HG03280 (cell line): ENCODE measurements around the gene ROS1.
"Not testable (repeated sequence)": the region's sequence is repeated elsewhere in the genome, so short reads cannot be mapped to it uniquely, and the experiment has no call there.

ENCODE experiments used
- ATAC-seq: cut with Tn5 transposase; IDR thresholded peaks from one replicate; pipeline ENCODE4 v1.9.1; 2021; ENCODE audit warnings: mild to moderate bottlenecking, moderate library complexity; ENCODE audit not compliant: unreplicated experiment

ROS1 gene

DNA sequence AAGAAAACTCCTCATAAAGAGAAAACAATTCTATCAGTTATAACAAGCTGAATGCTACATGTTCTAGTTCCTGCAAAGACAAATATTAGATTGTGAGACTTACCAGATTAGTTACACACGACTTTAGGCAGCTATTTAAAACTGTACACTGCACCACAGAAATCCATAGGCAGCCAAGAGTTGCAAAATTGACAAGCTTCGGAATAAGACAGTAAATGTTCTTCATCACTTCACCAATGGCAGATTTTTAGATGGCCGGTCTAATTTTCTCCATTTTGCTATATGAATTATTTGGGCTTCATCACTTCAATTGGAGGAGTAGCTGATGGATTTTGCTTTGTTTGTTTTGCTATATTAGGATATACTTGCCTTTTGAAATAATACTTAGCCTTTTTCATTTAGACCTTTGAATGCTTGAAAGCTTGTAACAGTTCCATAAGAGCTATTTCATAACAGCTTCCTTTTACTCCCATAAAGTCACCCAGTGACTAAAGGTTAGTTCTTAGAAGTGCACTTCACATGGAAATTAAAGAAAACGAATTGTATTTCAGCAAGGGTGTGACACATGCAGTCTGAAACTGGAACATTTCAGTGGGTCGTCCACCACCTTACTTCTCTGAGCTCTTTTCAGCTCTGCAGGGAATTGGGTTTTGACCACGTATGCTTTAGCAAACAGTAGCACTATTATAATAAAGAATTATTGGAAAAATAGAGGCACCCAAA lies at the start of gene ROS1:
TSS of gene ROS1 (minus strand) at position 512 of the 723 bp plus-strand sequence. CDS start at position 226, 286 bp downstream.
- no peak for ATAC-seq

DNA sequence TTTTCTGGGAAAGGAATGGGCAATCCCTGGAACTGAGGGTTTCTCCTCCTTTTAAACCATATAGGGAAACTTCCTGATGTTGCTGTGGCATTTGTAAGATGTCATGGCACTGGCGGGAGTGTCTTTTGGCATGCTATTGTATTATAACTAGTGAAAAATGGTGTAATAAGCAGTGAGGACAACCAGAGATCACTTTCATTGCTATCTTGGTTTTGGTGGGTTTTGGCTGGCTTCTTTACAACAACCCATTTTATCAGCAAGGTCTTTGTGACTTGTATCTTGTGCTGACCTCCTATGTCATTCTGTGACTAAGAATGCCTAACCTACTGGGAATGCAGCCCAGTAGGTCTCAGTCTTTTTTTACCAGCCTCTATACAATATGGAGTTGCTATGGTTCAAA lies 47.7 kb upstream of the ROS1 start:
- no peak for ATAC-seq

DNA sequence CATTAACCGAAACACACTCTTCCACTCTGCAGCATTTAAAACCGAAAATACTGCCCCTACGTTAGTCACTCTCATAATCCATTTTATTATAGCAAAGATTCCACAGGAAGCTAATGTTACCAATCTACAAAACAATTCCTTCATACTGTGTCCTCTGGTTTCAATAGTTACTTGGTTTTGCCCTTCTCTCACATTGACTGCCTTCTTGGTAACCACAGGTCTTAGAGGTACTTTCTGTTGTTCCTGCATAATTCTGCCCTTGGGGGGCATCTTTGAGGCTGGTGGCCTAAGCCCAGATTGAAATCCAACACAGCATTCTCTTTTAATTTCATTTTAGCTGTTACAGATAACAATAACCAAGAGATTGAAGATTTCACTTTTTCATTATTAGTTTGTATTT lies 46.9 kb upstream of the ROS1 start:
- ATAC-seq: no peak

DNA sequence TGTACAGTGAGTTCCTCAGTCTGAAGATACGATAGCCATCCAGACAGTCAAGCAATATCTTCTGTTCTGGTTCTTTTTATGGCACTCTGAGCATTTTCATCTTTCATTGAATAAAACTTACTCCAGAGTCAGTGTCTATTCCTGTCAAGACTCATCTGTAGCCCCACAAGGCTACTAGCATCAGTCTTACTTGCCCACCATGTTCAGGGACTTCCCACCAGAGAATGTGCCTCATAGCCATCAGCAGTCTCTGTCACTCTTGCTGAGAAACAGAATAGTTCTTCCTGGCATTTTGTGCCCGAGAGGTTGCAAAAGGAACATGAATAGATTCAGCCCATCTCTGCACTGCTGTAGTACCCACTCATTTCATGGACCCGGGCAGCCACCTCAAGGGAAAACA lies 44.0 kb upstream of the ROS1 start:
- no peak for ATAC-seq

DNA sequence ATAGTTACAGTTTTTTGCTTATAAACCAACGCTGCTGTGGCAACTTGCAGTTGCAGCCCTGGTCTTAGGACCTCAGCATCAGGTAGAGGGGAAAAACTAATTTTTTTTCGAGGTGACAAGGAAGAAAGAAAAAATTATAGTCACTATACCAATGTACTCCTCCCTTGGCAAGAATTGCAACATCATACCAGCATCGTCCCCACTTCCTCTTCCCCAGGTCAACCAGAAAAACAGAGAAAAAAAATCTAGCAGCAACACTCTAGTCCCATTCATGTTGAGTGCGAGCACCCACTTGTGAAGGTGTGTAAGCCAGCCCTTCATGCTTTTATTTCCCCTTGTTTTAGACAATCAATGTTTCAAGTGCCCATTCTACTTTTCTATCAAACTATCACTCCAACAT lies 43.6 kb upstream of the ROS1 start:
- ATAC-seq: no peak

DNA sequence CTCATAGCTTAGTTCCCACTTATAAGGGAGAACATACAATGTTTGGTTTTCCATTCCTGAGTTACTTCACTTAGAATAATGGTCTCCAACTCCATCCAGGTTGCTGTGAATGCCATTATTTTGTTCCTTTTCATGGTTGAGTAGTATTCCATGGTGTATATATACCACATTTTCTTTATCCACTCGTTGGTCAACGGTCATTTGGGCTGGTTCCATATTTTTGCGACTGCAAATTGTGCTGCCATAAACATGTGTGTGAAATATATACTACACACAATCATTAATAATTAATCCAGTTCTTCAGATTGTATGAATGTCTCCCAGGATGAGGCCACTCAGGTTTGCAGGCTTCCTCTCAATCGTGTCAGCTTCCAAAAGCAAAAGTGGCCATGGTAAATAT lies 42.8 kb upstream of the ROS1 start:
- ATAC-seq: not testable (repeated sequence)

DNA sequence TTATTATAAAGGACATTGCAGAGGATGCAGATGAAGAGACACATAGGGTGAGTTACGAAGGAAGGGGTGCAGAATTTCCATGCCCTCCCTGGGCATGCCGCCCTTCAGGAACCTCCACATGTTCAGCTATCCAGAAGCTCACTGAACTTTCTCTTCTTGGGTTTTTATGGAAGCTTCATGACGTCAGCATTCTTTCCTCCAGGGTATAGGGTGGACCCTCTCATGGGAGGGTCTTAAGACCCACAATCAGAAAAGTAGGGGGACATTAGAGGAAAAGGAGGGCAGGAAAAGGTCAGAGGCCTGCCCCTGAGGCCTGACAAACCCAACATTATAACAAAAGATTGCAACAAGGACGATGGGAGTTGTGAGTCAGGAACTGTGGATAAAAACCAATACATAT lies 42.1 kb upstream of the ROS1 start:
- ATAC-seq: no peak

DNA sequence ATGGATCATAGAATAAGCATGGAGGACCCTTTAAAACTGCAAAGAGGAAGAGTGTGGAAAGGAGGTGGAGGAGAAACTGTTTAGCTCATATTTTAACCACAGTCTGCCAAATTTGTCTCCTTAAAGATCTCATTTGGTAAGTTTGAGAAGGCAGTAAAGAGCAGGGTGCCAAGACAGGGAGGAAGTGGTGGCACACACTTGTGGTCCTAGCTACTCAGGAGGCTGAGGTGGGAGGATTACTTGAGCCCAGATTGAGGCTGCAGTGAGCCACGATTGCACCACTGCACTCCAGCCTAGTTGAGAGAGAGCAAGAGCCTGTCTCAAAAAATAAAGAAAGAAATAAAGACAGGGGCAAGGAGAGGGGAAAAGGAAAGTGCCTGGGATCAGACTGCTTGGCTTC lies 39.9 kb upstream of the ROS1 start:
- ATAC-seq: no peak

DNA sequence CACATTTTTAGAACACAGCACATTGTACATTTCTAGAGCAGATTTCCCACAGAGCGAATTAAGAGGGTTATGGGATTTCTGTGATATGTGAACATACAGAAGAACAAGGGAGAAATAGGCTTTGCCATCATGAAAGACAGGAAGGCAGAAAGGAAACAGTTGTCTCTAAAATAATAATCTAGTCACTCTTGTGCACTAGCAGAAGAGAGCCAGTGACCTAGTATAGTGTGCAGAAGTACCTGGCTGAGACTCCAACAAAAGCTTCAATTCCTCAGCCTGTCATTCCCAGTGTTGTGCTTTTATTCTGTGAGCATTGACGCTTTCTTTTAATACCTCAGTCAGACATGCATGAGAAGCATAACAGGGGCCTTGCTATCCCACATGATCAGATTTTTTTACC lies 39.0 kb upstream of the ROS1 start:
- no peak for ATAC-seq

DNA sequence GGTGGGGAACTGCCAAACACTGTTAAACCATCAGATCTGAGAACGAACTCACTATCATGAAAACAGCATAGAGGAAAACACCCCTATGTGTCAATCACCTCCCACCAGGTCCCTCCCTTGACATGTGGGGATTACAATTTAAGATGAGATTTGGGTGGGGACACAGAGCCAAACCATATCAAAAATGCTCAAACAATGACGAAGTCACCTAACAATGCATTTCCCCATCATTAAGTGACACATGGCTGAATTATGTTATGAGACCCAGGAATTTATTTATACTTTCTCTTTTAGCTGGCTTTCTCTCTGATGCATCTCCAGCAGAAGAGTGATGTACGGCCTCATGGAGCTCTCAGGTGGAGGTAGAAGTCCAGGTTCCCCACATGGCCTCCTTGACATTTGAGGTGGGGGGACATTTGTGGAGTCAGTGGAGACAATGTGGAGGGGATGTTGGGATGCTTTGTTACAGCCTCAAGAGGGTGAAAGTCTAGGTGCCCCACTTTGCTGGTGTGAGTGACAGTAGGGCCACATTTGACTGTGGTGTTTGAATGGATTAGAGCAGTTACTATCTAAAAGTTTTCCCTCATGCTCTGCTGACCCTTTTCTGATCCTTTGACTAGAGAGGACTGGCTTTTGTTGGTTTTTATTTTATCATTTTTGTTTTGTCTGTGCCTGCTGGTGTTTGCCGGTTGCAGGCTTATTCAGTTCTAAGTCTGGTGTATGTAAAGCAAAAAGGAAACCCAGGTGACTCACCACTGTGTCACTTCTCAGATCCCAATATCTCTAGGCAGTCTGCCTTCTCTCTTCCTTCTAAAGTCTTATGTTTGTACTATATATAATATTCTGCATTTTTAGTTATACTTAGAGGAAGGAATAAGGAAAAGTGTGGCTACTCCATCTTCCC lies 38.3 kb upstream of the ROS1 start:
- ATAC-seq: peak; percentile 82

DNA sequence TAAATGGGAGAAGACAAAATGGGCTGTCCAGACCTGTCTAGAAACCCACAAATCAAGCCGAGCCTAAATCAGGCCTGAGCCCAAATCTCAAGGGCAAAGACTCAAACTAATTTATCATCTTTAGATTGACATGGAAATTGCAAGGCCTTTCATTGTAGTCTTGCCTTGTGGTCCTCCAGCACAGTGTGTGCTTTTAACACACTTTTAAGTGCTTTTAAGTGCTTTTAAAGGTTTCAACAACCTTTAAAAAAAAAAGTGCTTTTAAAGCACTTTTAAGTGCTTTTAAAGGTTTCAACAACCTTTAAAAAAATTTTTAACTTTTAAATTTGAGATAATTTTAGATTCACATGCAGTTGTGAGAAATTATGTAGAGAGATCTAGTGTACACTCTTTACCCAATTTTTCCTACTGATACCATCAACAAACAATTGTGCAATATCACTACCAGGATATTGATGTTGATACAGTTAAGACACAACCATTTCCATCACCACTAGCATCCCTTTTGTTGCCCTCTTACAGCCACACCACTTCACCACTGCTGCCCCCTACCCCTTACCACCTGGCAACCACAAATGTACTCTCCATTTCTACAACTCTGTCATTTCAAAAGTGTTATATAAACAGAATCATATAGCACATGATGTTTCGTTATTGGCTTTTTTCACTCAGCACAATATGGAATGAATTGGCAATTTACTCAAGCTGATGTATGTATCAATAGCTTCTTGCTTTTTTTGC lies 33.6 kb upstream of the ROS1 start:
- ATAC-seq: no peak

DNA sequence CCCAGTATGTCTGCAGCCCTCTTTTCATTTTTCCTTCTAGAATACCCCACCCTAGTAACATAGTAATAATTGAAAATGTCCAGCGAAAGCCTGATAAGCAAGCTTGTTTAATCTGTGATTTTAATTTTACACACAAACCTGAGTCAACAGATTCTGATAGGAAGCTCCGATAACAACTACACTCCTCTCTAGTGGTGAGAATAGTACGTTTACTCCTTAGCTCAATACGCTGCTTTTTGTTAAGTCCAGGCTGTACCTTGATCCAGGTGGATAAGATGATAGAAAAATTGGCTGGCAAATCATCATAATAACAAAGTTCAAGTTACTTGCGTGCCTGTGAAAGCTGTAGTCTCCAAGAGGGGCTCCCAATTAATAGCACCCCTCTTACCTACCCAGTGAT lies 31.3 kb upstream of the ROS1 start:
- ATAC-seq: no peak

DNA sequence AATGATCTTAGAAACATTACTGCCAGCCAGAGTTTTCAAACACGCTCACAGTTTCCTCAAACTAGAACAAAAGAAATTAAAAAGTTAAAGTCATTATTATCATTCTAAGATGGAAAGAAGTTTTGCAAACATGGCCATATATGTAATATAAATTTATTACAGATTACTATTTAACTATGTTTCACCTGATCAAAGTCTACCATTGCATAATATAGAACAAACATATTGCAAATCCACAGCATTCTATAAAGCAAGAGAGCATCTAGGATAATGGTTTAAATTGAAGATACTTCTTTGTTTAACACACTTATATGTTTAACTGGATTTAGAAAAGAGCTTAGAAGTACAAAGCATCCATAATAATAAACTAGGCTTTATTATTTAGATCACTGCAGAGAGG lies 30.5 kb upstream of the ROS1 start:
- no peak for ATAC-seq

DNA sequence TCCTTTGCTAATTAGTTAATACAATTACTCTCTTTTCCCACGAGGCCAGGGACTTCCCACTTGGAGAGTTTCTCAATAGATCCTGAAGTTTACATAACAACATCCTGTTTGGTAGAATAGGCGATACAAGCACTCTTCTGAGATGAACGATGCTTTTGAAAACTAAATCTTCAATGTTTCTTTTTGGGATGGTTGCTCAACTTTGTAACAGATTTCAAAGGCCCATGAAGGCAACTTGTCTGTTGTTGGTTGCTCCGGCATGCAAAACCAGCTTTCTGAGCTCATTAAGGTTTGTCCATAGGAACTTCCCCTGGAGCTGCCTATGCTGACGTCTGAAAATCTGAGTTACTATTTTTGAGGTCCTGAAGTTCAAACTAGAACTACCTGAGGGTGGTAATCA lies 25.9 kb upstream of the ROS1 start:
- ATAC-seq: no peak

DNA sequence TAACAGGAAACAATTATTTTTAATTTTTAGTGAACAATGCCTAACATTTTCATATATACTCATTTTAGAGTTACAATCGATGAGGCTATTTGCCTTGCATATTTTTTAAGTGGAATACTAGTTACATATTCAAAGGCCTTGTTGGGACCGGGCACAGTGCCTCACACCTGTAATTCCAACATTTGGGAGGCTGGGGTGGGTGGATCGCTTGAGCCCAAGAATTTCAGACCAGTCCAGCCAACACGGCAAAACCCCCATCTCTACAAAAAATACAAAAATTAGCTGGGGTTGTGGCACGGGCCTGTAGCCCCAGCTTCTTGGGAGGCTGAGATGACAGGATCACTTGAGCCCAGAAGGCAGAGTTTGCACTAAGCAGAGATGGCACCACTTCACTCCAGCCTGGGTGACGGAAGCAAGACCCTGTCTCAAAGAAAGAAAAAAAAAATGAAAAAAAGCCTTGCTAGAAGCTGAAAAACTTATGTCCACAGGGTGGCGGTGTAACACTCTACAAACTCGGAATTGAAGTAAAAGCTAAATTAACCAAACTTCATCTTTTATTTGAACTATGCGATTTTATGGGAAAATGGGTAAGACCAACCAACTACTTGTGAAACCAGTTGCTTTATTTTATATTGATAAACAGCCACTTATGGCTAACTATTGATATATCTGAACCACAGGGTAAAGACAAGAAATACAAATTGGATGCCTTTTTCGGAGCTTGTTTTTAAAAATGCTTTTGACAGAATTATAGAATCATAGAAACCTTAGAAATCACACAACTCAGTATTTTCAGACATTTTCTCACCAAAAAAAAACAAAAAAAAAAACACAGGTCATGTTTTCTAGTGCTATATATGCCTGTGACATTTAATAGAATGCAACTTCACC lies 24.1 kb upstream of the ROS1 start:
- ATAC-seq: no peak

DNA sequence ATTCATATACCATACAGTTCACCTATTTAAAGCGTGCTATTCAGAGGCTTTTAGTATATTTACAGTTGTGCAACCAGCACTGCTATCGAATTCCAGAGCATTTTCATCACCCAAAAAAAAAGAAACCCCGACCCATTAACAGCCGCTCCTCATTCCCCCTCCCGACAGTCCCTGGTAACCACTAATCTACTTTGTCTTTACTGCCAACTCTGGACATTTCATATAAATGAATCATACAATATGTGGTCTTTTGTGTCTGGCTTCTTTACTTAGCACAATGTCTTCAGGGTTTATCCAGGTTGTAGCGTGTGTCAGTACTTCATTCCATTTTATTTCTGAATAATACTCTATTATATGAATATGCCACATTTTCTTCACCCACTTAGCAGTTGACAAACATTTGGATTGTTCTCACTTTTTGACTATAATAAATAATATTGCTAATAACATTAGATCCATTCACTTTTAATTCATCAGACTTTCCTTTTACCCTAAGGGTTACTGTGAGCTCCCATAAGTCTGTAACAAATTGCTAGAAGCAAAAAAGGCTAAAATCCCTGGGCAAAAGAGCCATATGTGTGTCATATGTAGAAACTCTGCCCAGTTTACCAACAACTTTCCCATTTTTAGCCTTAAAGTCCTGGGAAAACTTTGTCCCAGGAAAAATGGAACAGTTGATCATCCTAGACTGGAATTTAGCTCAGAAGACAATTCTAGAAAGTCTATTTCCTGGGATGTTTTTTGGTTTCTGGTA lies 23.2 kb upstream of the ROS1 start:
- no peak for ATAC-seq

DNA sequence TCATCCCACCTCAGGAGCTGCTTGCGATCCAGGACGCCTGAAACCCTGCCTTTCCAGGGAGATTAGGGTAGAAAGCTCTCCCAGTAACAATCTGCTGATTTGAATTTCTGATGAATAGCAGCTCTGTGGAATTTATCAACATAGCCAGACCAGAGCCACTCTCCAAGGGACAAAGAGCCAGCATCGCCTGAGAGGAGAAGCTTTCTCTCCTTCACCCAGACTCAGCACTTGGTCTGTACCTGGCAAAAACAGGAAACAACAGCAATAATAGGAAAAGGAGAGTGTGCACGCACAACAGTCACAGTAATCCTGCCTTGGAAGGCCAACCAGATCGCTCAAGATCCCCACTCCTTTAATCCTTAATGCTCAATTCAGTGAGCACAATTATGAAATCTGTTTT lies 22.3 kb upstream of the ROS1 start:
- no peak for ATAC-seq

DNA sequence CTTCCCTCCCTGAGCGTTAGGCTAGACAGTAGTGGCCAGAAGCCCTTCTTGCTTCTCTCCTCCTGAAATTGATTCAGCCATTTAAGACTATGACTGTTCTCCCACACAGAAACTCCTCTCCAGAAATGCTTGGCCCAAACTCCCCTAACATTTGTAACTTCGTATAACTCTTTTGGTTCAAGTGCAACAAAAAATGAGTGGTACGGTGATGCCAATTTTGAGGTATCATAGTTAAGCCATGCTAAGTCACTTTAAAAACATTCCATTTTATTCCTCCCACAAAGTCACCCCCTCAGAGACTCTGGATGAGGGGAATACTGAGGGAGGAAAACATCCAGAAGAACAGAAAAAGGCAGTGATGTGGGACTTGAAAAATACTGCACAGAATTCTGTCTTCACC lies 21.1 kb upstream of the ROS1 start:
- no peak for ATAC-seq

DNA sequence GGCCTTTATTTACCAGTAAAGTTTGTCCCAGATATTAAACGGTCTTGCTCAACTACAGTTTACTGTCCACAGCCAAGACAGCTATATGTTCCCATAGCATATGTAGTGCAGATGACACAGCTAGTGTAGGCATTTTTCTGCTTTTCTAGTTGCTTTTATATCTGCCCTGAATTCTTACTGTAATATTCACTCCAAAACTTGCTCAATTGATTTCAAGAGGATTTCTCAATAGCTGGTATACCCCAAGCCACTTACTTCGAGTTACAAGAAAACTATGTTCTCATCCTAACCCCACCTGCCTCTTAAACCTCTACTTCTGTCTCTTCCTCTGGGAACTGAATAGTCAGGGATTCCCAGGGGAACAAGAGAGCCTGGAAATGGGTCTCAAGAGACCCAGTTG lies 18.9 kb upstream of the ROS1 start:
- ATAC-seq: no peak

DNA sequence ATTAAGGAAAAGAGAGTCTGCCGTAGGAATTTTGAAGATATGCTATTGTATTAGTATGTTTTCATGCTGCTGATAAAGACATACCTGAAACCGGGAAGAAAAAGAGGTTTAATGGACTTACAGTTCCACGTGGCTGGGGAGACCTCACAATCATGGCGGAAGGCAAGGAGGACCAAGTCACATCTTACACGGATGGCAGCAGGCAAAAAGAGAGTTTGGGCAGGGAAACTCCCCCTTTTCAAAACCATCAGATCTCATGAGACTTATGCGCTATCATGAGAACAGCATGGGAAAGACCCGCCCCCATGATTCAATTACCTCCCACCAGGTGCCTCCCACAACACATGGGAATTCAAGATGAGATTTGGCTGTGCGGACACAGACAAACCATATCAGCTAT lies 16.6 kb upstream of the ROS1 start:
- not testable (repeated sequence) for ATAC-seq
